Thymus (tissue), 11 donors: Measurements from ENCODE around the gene BTNL9. TPM values are rescaled to one million over a fixed set of nuclear protein-coding genes. Genes with fewer than 3 reads are reported as not detected.

Source experiments
- DNase-seq, 9 donors: peaks; one replicate each; pipeline ENCODE4 v3.0.0-alpha.2; 2013; ENCODE audit warnings: low spot score in 9 of 9, low read depth in 6 of 9, missing footprints in 1 of 9
- H3K27ac ChIP-seq, 2 donors: one replicate each; pipeline ENCODE4 v1.5.1; 2013; ENCODE audit warnings: control low read depth in 1 of 2, low read depth in 1 of 2, low read length in 1 of 2, mild to moderate bottlenecking in 1 of 2, moderate library complexity in 1 of 2
- H3K27me3 ChIP-seq, 2 donors: one replicate each; pipeline ENCODE4 v1.5.1; 2013; ENCODE audit warnings: low read length in 1 of 2; ENCODE audit not compliant: control insufficient read depth in 2 of 2, insufficient read depth in 1 of 2
- H3K36me3 ChIP-seq, 2 donors: one replicate each; pipeline ENCODE4 v1.5.1; 2013; ENCODE audit warnings: low read length in 1 of 2, mild to moderate bottlenecking in 1 of 2, moderate library complexity in 1 of 2; ENCODE audit not compliant: control insufficient read depth in 2 of 2, insufficient read depth in 2 of 2
- H3K4me1 ChIP-seq, 2 donors: one replicate each; pipeline ENCODE4 v1.5.1; 2013; ENCODE audit warnings: low read length in 2 of 2; ENCODE audit not compliant: control insufficient read depth in 2 of 2, insufficient read depth in 2 of 2
- H3K4me3 ChIP-seq, 2 donors: one replicate each; pipeline ENCODE4 v1.5.1; 2013; ENCODE audit warnings: low read length in 2 of 2, control low read depth in 1 of 2, mild to moderate bottlenecking in 1 of 2
- H3K9me3 ChIP-seq, 2 donors: one replicate each; pipeline ENCODE4 v1.5.1; 2013; ENCODE audit warnings: low read length in 1 of 2, mild to moderate bottlenecking in 1 of 2; ENCODE audit not compliant: control insufficient read depth in 2 of 2, insufficient read depth in 1 of 2
- WGBS: extraction: QIAGEN DNeasy Blood & Tissue Kit; methylation state at CpG from one replicate; pipeline ENCODE4 v1.1.7; 2013; 5-methylcytosine and 5-hydroxymethylcytosine counted together
- polyA plus RNA-seq: library from polyadenylated mRNA; stranded (reverse); fragments of 200-250 nt; gene quantifications from one replicate; pipeline ENCODE4 v1.2.3, GENCODE V29; 2013
- total RNA-seq: library from RNA; stranded (reverse); fragments of 120-200 nt; gene quantifications from one replicate; pipeline ENCODE4 v1.2.4, GENCODE V29; 2013
- donor health status: healthy.

Gene BTNL9
- total and polyA plus RNA-seq, 2 donors, result 6.3 to 45.2 TPM

GRCh38 chr5:181024245-181025064 is 15.6 kb upstream of the BTNL9 start:
- no peaks in the 10 kb centered on the region for H3K27me3 ChIP-seq
- no peak overlapping the region for H3K27ac ChIP-seq
- WGBS, result 91% methylated on average over 1 of the region's 1 CpG
- DNase-seq, result no peak
- H3K4me3 ChIP-seq, result no peak overlapping the region
- peaks cover 0 to 6% of the 10 kb centered on the region in 2 donors for H3K9me3 ChIP-seq
- H3K36me3 ChIP-seq, result no peaks in the 10 kb centered on the region
- H3K4me1 ChIP-seq, result no peaks in the 10 kb centered on the region

GRCh38 chr5:181027452-181028031 is 12.5 kb upstream of the BTNL9 start:
- no peak overlapping the region for H3K4me3 ChIP-seq
- H3K9me3 ChIP-seq, result peaks cover 0 to 6% of the 10 kb centered on the region in 2 donors
- no peaks in the 10 kb centered on the region for H3K27me3 ChIP-seq
- no peak for DNase-seq
- 93% methylated on average over 11 of the region's 11 CpGs for WGBS
- H3K36me3 ChIP-seq, result no peaks in the 10 kb centered on the region
- no peak overlapping the region for H3K27ac ChIP-seq
- H3K4me1 ChIP-seq, result no peaks in the 10 kb centered on the region

DNA sequence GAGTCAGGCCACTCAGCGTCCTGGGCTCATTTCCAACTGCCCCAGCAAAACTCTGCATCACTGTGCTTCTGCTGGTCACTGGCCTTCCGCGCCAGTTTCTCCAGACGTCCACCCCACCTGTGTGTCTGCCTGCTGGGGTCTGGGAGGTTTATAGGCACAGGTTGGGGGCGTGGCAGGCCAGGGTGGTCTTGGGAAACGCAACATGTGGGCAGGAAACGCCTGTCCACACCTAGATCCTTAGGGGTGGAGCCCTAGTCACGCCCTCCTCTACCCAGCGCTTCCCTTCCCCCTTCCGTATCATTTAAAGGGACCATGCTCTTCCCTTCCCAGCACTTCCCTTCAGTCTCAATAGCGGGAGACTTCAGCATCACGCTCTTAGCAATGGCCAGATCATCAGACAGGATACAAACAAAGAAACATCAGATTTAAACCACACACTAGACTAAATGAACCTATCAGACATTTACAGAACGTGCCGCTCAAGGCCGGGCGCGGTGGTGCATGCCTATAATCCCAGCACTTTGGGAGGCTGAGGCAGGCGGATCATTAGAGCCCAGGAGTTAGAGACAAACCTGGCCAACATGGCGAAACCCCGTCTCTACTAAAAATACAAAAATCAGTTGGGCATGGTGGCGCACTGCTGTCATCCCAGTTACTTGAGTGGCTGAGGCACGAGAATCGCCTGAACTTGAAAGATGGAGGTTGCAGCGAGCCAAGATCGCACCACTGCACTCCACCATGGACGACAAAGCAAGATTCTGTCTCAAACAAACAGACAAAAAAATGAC is 11.8 kb upstream of the BTNL9 start:
- Histone ChIP-seq H3K4me1 (no peaks in the 10 kb centered on the region), H3K36me3 (no peaks in the 10 kb centered on the region), H3K27ac (no peak overlapping the region), H3K9me3 (peaks cover 0 to 6% of the 10 kb centered on the region in 2 donors), H3K27me3 (no peaks in the 10 kb centered on the region), H3K4me3 (no peak overlapping the region)
- 85% methylated on average over 26 of the region's 26 CpGs for WGBS
- no peak for DNase-seq

DNA sequence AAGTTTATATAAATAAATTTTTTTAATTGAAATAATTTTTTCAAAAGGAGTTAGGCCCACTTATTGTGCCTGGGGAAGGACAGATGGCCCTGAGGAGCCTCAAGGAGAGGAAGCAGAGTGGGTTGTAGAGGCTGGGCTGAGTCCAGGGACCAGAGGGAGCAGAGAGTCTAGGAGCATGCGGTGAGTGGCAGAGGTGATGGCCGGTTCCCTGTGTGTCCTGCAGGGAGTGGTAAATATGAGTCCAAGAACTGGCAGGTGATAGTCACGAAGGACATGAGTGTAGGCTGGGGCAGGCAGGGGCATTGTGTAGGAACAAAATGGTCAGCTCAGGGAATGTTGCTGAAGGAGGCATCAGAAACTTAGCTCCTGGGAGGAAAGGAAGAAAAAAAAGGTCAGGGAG is 8.3 kb upstream of the BTNL9 start:
- H3K27ac ChIP-seq, result no peak overlapping the region
- WGBS, result 95% methylated on average over 3 of the region's 3 CpGs
- H3K4me3 ChIP-seq, result no peak overlapping the region
- H3K36me3 ChIP-seq, result no peaks in the 10 kb centered on the region
- H3K27me3 ChIP-seq, result no peaks in the 10 kb centered on the region
- DNase-seq, result no peak
- no peaks in the 10 kb centered on the region for H3K4me1 ChIP-seq
- H3K9me3 ChIP-seq, result no peaks in the 10 kb centered on the region

- no peaks in the 10 kb centered on the region for H3K9me3 ChIP-seq
- H3K4me3 ChIP-seq, result no peak overlapping the region
- 91% methylated on average over 20 of the region's 20 CpGs for WGBS
- H3K4me1 ChIP-seq, result no peaks in the 10 kb centered on the region
- peaks cover 0 to 4% of the 10 kb centered on the region in 2 donors for H3K27me3 ChIP-seq
- DNase-seq, result no peak
- no peaks in the 10 kb centered on the region for H3K36me3 ChIP-seq
- H3K27ac ChIP-seq, result no peak overlapping the region
These were observed 3.9 kb upstream of the BTNL9 start for GRCh38 chr5:181035991-181036815.

- no peak overlapping the region for H3K4me3 ChIP-seq
- no peak for DNase-seq
- peaks cover 0 to 5% of the 10 kb centered on the region in 2 donors for H3K27me3 ChIP-seq
- H3K4me1 ChIP-seq, result no peaks in the 10 kb centered on the region
- H3K27ac ChIP-seq, result no peak overlapping the region
- 92% methylated on average over 13 of the region's 13 CpGs for WGBS
- no peaks in the 10 kb centered on the region for H3K36me3 ChIP-seq
- H3K9me3 ChIP-seq, result no peaks in the 10 kb centered on the region
These were observed 3.2 kb upstream of the BTNL9 start for GRCh38 chr5:181036816-181037364.

GRCh38 chr5:181037365-181037861 is 2.7 kb upstream of the BTNL9 start:
- H3K36me3 ChIP-seq, result no peaks in the 10 kb centered on the region
- no peaks in the 10 kb centered on the region for H3K9me3 ChIP-seq
- no peak overlapping the region for H3K4me3 ChIP-seq
- DNase-seq, result no peak
- peaks cover 2 to 9% of the 10 kb centered on the region in 2 donors for H3K27me3 ChIP-seq
- WGBS, result 93% methylated on average over 4 of the region's 4 CpGs
- no peaks in the 10 kb centered on the region for H3K4me1 ChIP-seq
- H3K27ac ChIP-seq, result no peak overlapping the region

- WGBS, result 63% methylated on average over 8 of the region's 8 CpGs
- Histone ChIP-seq H3K27me3 (peaks cover 3 to 18% of the 10 kb centered on the region in 2 donors), H3K4me3 (no peak overlapping the region), H3K36me3 (no peaks in the 10 kb centered on the region), H3K27ac (no peak overlapping the region), H3K4me1 (no peaks in the 10 kb centered on the region), H3K9me3 (no peaks in the 10 kb centered on the region)
- no peak for DNase-seq
These were observed 595 bp upstream of the BTNL9 start for GRCh38 chr5:181039471-181039870.
